GM23338 (cell line): Measurements from ENCODE around the gene FRMD4A.

ENCODE experiments used
- CREB1 ChIP-seq: fragments of 250-450 bp; sonication (Bioruptor Pico); IDR thresholded peaks from 2 replicates; pipeline ENCODE4 v1.5.0; 2020; ENCODE audit warnings: low read depth, mild to moderate bottlenecking, moderate library complexity
- EZH2 ChIP-seq: fragments of 200-600 bp; sonication (generic); IDR thresholded peaks from one replicate; pipeline ENCODE4 v1.8.0; 2017; ENCODE audit warnings: antibody characterized with exemption, mild to moderate bottlenecking, low read depth; ENCODE audit not compliant: unreplicated experiment
- EZH2phosphoT487 ChIP-seq: fragments of 200-600 bp; sonication (generic); IDR thresholded peaks from one replicate; pipeline ENCODE4 v1.8.1; 2018; ENCODE audit warnings: antibody characterized with exemption; ENCODE audit not compliant: unreplicated experiment
- JUNB ChIP-seq: IDR thresholded peaks from one replicate; pipeline ENCODE4 v1.6.1; 2016; ENCODE audit warnings: antibody characterized with exemption; ENCODE audit not compliant: unreplicated experiment
- NANOG ChIP-seq: IDR thresholded peaks from 2 replicates; pipeline ENCODE4 v1.6.1; 2016; ENCODE audit warnings: antibody characterized with exemption, borderline replicate concordance
- POLR2AphosphoS5 ChIP-seq: IDR thresholded peaks from 2 replicates; pipeline ENCODE4 v1.6.1; 2016; ENCODE audit warnings: antibody characterized with exemption, low read depth
- REST ChIP-seq: IDR thresholded peaks from one replicate; pipeline ENCODE4 v1.6.1; 2018; ENCODE audit warnings: antibody characterized with exemption; ENCODE audit not compliant: unreplicated experiment
- STAT1 ChIP-seq: IDR thresholded peaks from one replicate; pipeline ENCODE4 v1.6.1; 2016; ENCODE audit warnings: antibody characterized with exemption; ENCODE audit not compliant: unreplicated experiment
- ZNF114 ChIP-seq: fragments of 250-450 bp; sonication (Bioruptor Pico); IDR thresholded peaks from 2 replicates; pipeline ENCODE4 v1.5.0; 2020; ENCODE audit warnings: mild to moderate bottlenecking, moderate library complexity
- TF ChIP-seq, protein P1 (sequence below), 2 experiments: fragments of 200-600 bp in 1 of 2; sonication (generic) in 1 of 2; conservative IDR thresholded peaks; 2 replicates each; pipeline versions ENCODE4 v1.5.1 to v1.6.1; 2016 to 2017; ENCODE audit warnings: antibody characterized with exemption in 2 of 2, low read depth in 2 of 2, mild to moderate bottlenecking in 2 of 2, moderate library complexity in 1 of 2

DNA sequence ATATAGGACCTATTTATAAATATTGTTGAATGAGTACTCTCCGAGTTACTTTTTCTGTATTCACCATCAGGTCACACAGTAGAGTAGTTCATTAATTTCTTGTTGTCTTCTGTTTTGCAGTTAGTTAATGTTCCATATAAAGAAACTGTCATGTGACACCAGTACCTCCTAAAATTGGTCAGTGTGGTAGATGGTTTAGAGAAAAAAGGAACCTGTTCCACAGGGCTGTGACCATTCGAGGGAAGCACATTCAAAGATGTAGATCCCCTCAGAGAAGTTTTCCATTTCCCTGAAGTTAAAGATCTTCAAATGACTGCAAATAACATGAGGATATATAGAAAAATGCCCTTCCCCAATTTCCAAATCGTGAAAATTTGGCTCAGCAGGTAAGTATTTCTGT lies 698.3 kb downstream of the FRMD4A start:
- TF ChIP-seq POLR2AphosphoS5 (no peak), REST (no peak), ZNF114 (no peak), CREB1 (no peak), EZH2phosphoT487 (no peak), EZH2 (no peak), JUNB (no peak), NANOG (no peak), STAT1 (no peak)
- TF ChIP-seq, protein P1, sequence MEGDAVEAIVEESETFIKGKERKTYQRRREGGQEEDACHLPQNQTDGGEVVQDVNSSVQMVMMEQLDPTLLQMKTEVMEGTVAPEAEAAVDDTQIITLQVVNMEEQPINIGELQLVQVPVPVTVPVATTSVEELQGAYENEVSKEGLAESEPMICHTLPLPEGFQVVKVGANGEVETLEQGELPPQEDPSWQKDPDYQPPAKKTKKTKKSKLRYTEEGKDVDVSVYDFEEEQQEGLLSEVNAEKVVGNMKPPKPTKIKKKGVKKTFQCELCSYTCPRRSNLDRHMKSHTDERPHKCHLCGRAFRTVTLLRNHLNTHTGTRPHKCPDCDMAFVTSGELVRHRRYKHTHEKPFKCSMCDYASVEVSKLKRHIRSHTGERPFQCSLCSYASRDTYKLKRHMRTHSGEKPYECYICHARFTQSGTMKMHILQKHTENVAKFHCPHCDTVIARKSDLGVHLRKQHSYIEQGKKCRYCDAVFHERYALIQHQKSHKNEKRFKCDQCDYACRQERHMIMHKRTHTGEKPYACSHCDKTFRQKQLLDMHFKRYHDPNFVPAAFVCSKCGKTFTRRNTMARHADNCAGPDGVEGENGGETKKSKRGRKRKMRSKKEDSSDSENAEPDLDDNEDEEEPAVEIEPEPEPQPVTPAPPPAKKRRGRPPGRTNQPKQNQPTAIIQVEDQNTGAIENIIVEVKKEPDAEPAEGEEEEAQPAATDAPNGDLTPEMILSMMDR (conservative IDR thresholded peaks at IDR 0.05; ENCODE audit: low read depth in 2 of 2) = no peak
